SJCRH30 (cell line): ENCODE results near the gene DBR1. TPM values are rescaled to one million over a fixed set of nuclear protein-coding genes. Genes with fewer than 3 reads are reported as not detected.

Experiments used
- DNase-seq, 2 experiments: peaks; one replicate each; pipeline ENCODE4 v3.0.0-alpha.2; 2015 to 2020
- H3K27ac ChIP-seq: fragments of 250-450 bp; sonication (Bioruptor Pico); 2 replicates; pipeline ENCODE4 v1.5.1; 2020; ENCODE audit warnings: mild to moderate bottlenecking, moderate library complexity
- H3K27me3 ChIP-seq: fragments of 250-450 bp; sonication (Bioruptor Pico); 2 replicates; pipeline ENCODE4 v1.5.1; 2020; ENCODE audit warnings: mild to moderate bottlenecking, moderate library complexity
- H3K36me3 ChIP-seq: fragments of 250-450 bp; sonication (Bioruptor Pico); 2 replicates; pipeline ENCODE4 v1.5.1; 2020; ENCODE audit warnings: mild to moderate bottlenecking, moderate library complexity
- H3K4me1 ChIP-seq: fragments of 250-450 bp; sonication (Bioruptor Pico); 2 replicates; pipeline ENCODE4 v1.5.1; 2020; ENCODE audit warnings: mild to moderate bottlenecking, moderate library complexity
- H3K4me3 ChIP-seq: fragments of 250-450 bp; sonication (Bioruptor Pico); 2 replicates; pipeline ENCODE4 v1.5.1; 2020; ENCODE audit warnings: mild to moderate bottlenecking, moderate library complexity
- H3K9me3 ChIP-seq: fragments of 250-450 bp; sonication (Bioruptor Pico); replicated peaks from 2 replicates; pipeline ENCODE4 v1.5.1; 2020; ENCODE audit warnings: mild to moderate bottlenecking, moderate library complexity
- total RNA-seq: library from RNA; depleted of rRNA; stranded (reverse); fragments of >200 nt; shearing (Covaris generic); gene quantifications from 2 replicates; pipeline ENCODE4 v1.2.3, GENCODE V29; 2014; rRNA removed

DBR1 gene
- total RNA-seq, 1 experiment from 2014 or later, result 28.1 TPM

DNA sequence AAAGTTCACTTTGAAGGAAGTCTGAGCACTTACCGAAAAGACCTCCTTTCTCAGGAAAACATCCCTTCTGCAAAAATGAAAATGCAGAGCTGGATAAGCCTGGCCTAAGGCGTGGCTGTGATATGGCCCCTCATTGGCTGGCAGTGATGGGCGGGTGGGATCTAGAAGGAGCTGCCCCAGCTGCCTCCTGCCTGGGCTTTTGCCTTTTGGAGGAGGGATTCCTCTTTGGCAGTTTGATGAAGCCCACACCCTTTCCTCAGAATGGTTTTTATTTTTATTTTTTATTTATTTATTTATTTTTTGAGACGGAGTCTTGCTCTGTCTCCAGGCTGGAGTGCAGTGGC is 55.3 kb downstream of the DBR1 start:
- H3K9me3 ChIP-seq, result 0 out of 2 replicates have a peak, but pooled peaks cover 6% of the 10 kb centered on the region
- peak; percentile 62 to 71 for DNase-seq
- no peak overlapping the region for H3K27ac ChIP-seq
- no peaks in the 10 kb centered on the region for H3K27me3 ChIP-seq
- peak overlapping the region; percentile 16; the same call in 1 of the 2 replicates for H3K4me3 ChIP-seq
- peaks cover 2% of the 10 kb centered on the region; the same call in 1 of the 2 replicates for H3K4me1 ChIP-seq
- H3K36me3 ChIP-seq, result no peaks in the 10 kb centered on the region

DNA sequence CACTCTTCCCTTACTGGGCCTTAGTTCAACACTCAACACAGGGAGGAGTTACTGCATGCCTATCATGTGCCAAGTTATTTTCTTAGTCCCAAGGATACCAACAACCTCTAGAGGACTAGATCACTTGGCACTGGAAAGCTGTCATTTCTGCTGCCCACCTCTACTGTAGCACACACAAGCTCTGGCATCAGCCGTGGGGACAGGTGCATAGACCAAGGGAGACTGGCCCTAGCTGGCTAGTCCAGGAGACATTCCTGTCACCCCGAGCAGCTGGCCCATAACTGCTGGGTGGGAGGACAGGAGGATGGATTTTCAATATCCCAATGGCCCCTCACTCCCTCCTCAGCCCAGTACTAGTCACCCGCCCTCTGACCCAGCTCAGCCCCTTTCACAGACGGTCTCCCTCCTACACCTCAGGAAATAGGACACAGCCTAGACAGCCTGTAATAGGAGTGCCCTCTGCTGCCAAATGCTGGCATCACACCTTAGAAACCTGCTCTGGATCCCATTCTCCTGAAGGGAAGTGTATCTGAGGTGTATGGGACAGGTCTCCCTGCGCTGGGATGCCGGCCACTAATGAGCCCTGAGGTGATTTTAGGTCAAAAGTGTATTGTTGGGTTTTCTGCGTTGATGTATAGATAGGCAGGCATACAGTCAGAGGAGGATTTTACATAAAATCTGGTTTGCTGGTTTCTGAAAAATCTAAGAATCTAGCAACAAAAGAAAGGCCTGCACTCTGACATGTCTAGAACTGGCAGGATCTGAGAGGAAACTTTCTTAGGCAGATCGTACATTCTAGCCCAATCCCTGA is 55.9 kb downstream of the DBR1 start:
- H3K27ac ChIP-seq, result no peak overlapping the region
- no peaks in the 10 kb centered on the region for H3K36me3 ChIP-seq
- no peaks in the 10 kb centered on the region for H3K4me1 ChIP-seq
- peak; percentile 69 to 89 for DNase-seq
- H3K4me3 ChIP-seq, result peak overlapping the region; percentile 16; the same call in 1 of the 2 replicates
- no peaks in the 10 kb centered on the region for H3K27me3 ChIP-seq
- 0 out of 2 replicates have a peak, but pooled peaks cover 4% of the 10 kb centered on the region for H3K9me3 ChIP-seq

DNA sequence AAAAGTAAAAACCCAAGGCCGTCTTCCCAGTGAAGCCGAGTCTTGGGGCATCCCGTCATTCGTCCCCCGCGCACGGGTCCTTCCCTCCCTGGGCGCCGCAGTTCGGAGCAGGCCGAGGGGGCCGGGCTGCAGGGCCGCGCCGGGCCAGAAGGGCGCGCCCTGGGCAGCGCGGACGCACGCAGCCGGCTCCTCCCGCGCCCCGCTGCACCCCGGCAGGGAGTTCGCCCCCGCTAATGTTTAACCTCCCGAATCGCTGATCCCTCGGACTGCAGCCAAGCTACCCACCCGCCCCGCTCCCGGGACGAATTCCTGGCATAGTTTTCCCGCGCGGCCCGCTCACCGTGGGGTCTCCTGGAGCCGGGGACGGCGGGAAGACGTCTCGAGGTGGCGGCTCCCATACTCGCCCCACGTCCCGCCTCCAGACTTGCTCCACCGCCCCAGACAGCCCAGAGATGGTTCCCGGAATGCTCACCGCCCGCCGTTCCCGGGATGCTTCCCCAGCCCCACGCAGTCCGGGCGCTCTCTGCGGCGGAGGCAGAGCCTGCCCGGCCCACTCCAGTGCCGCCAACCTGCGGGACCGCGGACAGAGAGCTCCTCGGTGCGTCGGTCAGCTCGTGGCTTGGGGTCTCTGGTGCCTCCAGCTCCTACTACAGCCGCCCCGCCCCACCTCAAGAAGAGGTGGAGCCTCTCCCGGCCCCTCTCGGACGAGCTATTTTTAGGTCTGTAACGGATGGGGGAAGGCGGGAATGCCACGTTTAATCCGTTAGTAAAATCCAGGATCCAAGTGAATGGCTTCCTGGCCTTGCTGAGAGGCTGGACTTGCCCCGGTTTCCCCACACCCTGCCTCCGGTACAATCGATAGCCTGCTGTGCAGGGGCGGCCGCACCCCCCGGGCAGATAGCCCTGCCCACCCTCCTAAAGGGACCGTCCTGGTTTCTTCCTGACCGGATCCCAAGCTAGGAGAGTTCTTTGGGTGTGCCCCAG is 59.4 kb downstream of the DBR1 start, which contains the start of gene DZIP1L:
TSS of gene DZIP1L (minus strand) at position 621 of the 984 bp plus-strand sequence. CDS start 11,637 bp downstream, outside the sequence.
- no peaks in the 10 kb centered on the region for H3K4me1 ChIP-seq
- H3K9me3 ChIP-seq, result no peaks in the 10 kb centered on the region
- H3K27me3 ChIP-seq, result no peaks in the 10 kb centered on the region
- H3K4me3 ChIP-seq, result peak within 1 kb of the TSS; percentile 88
- peak; percentile 82 to 83 for DNase-seq
- no peaks in the 10 kb centered on the region; the same call in 1 of the 2 replicates for H3K36me3 ChIP-seq
- H3K27ac ChIP-seq, result peak within 1 kb of the TSS; percentile 78

DNA sequence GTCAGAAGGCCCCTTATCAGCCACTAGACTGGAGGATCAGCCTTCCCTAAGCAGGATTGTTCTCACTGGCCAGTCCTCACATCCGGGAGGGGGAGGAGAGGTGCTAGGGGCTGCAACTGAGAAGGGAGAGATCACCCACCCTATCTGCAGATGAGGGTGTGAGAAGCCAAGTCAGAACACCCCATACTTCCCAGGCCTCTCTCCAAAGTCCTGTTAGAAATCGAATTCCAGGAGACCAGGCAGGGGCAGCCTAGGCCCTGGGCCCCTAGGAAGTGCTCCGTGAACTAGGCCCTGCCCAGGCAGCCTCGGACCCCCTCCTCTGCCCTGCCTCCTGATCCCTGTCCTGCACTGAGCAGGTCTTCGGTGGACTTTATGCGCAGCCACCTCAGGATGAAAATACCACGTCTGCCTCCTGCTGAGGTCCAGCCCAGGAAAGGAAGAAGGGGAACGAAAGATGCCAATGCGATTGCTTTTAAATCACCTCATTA is 60.2 kb downstream of the DBR1 start:
- Histone ChIP-seq H3K27ac (peak overlapping the region; percentile 78), H3K4me1 (no peaks in the 10 kb centered on the region), H3K27me3 (no peaks in the 10 kb centered on the region), H3K4me3 (peak overlapping the region; percentile 88), H3K36me3 (no peaks in the 10 kb centered on the region; the same call in none of the 2 replicates), H3K9me3 (no peaks in the 10 kb centered on the region)
- DNase-seq, result peak; percentile 50 to 62

DNA sequence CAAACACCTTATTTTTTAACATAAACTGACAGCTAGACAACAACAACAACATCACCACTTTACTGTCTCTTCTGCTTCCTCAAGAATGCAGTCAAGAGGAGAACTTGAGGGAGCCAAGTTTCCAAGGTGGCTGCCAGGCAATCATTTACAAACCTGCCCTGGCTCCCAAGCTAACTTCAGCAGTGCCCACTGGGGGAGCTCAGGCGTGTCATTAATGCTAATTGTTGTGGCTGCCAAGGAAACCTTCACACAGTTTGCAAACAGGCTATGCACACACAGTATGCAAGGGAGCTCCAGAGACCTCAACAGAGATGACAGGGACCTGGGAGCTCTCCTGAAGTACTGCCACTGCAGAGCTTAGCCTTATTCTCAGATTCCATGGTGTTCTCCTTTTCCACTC is 61.4 kb downstream of the DBR1 start:
- no peaks in the 10 kb centered on the region for H3K27me3 ChIP-seq
- H3K4me3 ChIP-seq, result no peak overlapping the region
- H3K4me1 ChIP-seq, result no peaks in the 10 kb centered on the region
- no peak for DNase-seq
- peaks cover 4% of the 10 kb centered on the region for H3K36me3 ChIP-seq
- no peak overlapping the region for H3K27ac ChIP-seq
- no peaks in the 10 kb centered on the region for H3K9me3 ChIP-seq

DNA sequence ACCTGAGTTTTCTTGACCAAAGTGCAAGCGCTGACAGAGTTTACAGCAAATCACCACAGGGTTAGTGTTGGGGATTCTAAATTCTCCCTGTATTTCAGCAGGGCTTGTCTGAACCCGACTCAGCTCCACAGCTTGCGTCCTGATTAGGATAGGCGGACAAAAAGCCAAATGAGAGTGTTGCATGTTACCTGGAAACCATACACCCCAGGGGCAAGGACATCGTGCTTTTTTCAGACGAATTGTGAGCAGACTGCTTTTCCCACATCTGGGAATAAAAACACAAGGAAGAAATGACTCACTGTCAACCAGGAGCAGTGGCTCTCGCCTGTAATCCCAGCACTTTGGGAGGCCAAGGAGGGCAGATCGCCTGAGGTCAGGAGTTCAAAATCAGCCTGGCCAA is 62.4 kb downstream of the DBR1 start:
- H3K27me3 ChIP-seq, result no peaks in the 10 kb centered on the region
- no peak overlapping the region for H3K27ac ChIP-seq
- H3K4me1 ChIP-seq, result no peaks in the 10 kb centered on the region
- no peaks in the 10 kb centered on the region for H3K9me3 ChIP-seq
- no peak overlapping the region for H3K4me3 ChIP-seq
- no peak for DNase-seq
- H3K36me3 ChIP-seq, result peaks cover 4% of the 10 kb centered on the region

Other genes with a start within 250 kb of the DBR1 start
- gene CLDN18, start 164.8 kb downstream of the DBR1 start, total RNA-seq, result not detected in 2 replicates
- 11.0 and 19.7 TPM in 2 replicates for gene DZIP1L, start 59.3 kb downstream of the DBR1 start, total RNA-seq
- gene A4GNT, start 42.5 kb downstream of the DBR1 start, total RNA-seq, result 0.16 TPM in 1 of 2 replicates, not detected in the other
- 63.3 and 64.3 TPM in 2 replicates for gene ARMC8, start 12.4 kb upstream of the DBR1 start, total RNA-seq
- gene NME9, start 154.9 kb upstream of the DBR1 start, total RNA-seq, result 0.08 TPM in 1 of 2 replicates, not detected in the other
- 57.8 and 63.6 TPM in 2 replicates for gene MRAS, start 173.7 kb upstream of the DBR1 start, total RNA-seq